Femur (tissue), 1 donor: ENCODE results near the gene CNIH3.
"Not testable (repeated sequence)": the region's sequence is repeated elsewhere in the genome, so short reads cannot be mapped to it uniquely, and the experiment has no call there.

ENCODE experiments used
- DNase-seq: peaks from one replicate; pipeline ENCODE4 v3.0.0-alpha.2; 2017

The CNIH3 gene

DNA sequence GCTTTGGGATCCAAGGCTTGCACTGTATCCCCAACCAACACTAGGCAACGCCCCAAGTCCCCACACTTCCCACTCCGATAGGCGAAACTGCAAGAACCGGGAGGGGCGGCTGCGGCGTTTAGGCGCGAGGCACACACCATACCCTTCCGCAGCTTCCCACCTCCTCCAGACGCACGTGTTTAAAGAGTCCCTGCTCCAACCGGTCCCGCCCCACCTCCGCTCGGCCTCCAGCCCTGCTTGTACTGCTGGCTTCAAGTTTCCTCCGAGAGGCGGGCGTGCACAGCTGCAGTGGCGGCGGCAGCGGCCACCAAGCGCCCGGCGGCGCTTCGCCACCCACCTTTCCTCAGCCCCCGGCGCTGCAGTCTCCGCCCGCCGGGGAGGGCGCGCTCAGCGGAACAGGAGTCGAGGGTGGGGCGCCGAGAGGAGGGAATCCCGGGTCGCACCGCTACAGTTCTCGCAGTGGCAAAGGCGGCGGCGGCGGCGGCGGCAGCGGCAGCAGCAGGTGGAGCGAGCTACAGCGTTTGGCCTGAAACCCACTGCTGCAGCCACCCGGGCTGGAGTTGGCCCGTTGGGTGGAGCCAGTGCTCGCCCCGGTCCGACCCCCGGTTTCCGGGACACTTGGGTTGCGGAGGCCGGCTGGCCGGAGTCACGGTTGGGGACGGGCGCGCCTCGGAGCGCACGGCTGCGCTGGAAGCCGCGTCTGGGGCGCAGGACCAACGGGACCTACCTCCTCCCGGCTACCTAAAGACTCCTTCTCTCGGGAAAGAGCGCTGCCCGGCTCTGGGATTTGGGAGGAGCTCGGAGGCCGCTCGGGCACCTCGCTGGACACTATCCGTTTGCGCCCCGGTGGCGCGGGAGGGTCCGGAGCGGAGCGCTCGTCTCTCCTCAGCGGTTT is at the start of gene CNIH3:
CNIH3 (plus strand) TSS at position 457 of the 895 bp plus-strand sequence. CDS start 858 bp downstream, outside the sequence.
- DNase-seq, result peak; percentile 64

DNA sequence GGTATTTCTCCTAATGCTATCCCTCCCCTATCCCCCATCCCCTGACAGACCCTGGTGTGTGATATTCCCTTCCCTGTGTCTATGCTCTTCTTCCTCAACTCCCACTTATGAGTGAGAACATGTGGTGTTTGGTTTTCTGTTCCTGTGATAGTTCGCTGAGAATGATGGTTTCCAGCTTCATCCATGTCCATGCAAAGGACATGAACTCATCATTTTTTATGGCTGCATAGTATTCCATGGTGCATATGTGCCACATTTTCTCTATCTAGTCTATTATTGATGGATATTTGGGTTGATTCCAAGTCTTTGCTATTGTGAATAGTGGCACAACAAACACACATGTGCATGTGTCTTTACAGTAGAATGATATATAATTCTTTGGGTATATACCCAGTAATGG is 49.6 kb upstream of the CNIH3 start:
- DNase-seq, result not testable (repeated sequence)

DNA sequence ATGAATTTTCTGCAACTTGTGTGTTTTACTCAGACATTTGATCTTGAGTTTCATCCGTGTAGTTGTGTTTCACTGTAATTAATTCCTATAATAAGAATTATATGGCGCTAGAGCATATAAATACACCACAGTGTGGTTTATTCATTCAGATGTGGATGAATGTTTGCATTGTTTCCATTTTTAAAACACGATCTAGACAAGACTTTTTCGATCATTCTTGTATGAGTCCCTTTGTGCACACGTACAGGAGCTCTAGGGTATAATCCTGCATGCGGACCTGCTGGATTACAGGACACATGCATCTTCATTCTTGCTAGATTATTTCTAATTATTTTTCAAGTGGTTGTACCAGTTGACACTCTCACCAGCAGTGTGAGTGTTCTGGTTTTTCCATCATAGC is 46.8 kb upstream of the CNIH3 start:
- DNase-seq, result no peak

DNA sequence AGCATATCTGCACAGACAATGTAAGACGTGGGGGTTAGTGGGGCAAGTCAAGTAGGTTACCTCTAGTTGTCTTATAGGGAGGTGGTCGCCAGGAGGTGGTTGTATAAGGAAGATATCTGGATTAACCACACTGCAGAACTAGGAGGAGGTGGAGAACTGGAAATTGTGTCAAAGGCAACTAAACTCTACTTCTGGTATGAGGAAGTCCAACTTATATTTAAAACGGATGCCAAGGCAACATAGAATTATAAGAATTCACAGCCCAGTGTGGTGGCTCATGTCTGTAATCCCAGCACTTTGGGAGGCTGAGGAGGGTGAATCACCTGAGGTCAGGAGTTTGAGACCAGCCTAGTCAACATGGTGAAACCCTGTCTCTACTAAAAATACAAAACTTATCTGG is 44.1 kb upstream of the CNIH3 start:
- DNase-seq, result not testable (repeated sequence)

DNA sequence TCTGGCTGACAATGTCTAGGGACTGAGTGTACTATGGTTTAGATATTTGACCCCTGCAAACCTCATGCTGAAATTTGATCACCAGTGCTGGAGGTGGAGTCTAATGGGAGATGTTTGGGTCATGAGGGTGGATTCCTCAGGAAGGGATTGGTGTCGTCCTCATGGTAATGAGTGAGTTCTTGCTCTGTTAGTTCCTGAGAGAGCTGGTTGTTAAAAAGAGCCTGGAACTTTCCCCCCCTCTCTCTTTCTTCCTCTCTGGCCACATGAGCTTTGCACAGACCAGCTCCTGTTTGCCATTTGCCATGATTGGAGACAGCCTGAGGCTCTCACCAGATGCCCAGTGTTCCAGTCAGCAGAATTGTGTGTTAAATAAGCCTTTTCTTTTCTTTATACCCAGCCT is 36.6 kb upstream of the CNIH3 start:
- DNase-seq, result no peak

DNA sequence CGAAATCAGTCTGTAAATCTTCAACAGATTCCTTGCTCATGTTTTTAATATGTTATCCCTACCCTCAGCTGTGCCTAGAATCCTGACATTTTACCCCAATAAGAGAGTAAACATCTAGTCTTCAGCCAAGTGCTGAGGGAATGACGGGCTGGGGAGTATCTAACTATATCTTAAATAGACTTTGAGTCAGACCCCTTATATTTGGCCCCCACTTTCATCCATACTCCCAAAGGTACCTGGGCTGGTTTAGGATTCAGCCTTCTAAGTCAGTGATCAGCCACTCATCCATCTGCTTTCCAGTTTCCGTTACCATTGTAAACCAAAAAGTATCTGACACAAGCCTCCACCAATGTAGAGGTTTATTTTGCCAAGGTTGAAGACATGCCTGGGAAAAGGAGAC is 36.1 kb upstream of the CNIH3 start:
- DNase-seq, result no peak

DNA sequence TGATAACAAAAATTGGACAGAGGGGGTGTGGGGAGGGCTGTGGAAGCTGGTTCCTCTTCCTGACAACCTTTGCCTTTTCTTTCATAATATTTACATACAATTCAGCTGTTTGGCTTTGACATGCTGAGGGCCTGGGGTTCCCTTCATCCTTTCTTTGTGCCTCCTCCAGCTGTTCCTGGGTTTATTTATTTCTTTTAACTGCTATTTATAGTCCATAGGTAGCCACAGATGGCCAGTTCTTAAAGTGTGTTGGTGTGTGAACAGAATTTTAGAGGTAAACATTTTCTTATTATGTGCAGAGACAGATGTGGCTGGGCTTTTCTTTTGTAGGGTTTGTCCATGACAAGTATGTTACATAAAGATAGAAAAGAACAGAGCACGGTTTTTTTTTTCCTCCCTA is 34.1 kb upstream of the CNIH3 start:
- DNase-seq, result no peak

DNA sequence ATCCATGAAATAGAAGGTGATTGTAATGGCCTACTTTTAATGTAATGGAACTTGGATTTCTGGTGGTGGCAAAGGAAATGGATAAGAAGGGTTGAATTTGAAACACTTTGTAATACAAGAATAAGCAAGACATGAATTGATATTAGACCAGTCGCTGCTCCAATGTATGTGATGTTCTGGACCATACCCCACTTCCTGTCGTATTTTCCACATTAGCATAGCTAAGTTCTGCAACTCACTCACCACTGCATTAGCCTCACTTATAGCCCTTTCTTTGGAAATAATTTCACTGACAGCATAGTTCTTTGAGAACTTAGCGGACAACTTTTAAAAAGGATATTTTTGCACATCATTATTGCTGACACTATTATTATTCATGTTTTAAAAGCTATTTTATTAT is 32.3 kb upstream of the CNIH3 start:
- DNase-seq, result no peak

DNA sequence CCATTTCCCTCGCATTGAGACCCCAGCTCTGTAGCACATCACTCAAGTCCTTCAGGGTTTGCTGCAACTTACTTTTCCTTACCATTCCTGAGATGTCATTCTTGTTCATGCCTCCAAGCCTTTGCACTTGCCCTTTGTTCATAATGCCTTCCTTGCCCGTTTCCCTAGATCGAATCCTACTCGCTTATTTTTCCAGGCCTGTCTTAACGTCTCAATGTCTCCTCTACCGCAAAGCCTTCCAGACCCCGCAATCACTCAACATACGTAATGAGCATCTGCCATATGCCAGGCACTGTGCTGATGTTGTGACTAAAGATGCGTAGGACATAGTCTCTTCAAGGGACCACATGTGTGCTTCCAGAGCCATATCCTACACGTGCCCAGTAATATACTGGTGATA is 31.1 kb upstream of the CNIH3 start:
- DNase-seq, result no peak

DNA sequence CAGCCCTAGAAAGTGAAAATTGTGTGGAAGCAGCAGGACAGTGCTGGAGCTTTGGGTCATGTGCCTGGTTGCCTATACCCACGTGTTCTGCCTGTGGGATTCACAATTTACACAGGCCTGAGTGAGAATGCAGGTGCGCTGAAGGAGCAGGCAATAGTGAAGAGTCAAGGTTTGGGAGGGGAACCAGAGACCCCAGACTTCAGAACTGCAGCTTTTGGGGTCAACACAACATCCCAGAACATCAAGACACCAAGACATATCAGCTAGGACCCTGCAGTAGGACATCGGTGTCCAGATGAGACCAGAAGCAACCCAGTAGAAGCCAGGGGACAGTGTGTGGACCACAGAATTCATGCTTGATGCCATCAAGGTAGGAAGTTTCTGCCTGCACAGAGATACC is 29.1 kb upstream of the CNIH3 start:
- no peak for DNase-seq

DNA sequence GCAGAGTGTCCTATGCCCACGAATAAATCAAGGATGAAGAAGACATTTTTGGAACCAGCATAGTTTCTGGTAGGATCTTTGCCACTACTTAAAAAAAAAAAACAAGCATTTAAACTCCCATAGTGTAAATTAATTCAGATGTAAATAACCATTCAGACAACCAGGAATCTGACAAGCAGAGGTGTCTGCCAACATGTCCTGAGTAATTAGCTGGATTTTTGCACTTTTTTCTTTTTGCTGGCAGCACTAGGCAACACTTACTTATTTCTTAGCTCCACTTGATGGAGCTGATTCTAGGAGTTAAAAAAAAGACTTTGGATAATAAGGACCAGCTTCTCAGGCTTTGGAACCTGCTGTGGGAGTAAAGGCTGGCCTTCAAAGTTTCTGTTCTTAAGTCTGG is 27.6 kb upstream of the CNIH3 start:
- DNase-seq, result no peak

DNA sequence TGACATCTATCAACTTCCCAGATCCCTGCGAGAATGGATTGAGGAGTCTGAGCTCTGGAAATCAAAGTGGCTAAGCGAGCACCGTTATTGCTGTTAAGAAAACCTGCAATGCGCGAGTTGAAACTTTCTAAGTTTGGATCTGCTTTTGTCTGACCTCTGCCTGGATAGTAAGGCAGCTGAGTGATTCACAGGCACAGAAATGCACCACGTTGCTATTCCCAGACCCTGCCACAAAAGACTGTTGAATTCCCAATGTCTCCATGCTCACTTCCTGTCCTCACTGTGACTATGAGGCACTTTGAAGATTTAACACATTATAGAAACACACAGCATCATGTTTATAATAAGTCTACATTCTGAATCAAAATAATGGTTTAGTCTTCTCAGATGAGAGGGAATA is 27.1 kb upstream of the CNIH3 start:
- DNase-seq, result no peak

DNA sequence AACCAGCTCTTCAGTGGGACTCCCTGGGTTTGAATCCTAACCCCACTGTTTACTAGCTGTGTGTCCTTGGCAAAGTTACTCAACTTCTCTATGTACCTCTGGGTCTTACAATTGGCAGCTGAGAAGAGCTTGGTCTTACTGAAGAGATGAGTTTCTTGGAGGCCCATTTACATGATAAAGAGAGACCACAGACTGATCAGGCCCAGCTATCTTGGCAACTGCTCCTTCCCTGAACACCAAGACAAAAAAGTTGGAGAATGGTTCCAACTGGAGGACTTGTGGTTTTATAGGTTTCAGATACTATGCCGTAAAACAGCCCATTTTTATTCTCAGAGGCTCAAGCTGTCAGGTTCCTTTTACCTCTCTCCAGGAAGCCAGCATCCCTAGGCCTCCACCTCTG is 24.8 kb upstream of the CNIH3 start:
- DNase-seq, result no peak

DNA sequence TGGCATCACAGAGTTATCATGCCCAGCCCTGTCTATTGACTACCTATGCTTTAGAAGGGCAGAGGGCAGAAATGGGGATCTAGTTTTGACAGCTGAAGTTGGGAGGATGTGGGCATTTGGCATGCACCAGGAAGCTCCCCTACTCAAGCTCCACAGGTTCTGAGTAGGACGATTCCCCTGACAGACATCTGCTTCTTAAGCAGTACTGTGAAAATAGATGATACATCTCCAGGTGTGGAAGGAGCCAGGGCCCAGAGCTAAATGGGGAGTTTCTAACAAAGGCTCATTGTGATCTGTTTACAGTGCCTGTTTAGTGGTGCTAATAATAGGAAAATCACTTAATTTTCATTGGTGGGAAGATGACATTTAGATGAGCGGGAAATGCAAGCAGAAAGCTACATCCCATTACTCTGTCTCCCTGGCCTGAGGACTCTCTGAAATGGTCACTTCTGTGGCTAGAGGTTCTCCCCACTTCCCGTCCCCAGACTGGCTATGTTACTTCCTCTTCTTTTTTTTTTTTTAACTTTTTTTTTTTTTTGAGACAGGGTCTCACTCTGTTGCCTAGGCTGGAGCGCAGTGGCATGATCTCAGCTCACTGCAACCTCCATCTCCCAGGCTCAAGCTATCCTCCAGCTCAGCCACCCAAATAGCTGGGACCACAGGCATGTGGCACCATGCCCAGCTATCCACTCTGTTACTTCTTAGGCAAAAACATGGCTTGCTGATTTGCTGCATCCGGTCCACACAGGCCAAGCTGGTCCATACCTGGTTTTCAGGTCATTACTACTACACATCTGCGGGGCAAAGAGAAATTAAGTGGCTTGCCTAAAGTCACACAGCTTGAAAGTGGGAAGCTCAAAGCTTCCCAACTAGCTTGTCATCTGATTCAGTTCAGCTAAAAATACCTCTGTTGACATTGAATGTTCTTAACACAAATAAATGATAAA is 23.2 kb upstream of the CNIH3 start:
- DNase-seq, result peak; percentile 73

DNA sequence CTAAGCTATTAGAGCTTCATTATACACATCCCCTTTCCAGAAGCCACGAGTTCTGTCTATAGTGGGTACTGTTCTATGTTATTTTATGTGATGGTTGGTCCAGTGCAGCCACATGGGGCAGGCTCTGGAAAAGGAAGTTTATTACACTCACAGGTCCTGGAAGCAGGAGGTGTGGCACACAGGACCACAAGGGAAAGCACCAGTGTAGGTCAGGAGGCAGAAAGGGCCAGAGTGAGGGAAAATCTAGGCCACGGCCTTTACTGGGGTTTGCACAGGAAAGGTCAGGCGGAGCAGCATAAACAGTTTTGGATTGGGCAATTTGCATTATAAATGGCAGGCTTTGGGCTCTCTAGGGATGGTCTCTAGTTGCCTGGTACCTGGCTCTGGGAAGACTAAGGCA is 21.8 kb upstream of the CNIH3 start:
- no peak for DNase-seq

DNA sequence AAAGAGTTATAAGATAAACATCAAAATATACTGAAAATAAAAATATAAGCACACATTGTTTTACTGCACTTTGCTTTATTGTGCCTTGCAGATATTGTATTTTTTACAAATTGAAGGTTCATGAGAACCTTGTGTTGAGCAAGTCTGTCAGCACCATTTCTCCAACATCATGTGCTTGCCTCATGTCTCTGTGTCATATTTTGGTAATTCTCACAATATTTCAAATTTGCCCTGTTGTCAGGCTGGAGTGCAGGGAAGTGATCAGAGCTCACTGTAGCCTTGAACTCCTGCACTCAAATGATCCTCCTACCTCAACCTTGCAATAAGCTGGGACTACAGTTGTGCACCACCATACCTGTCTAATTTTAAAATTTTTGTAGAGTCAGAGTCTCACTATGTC is 21.3 kb upstream of the CNIH3 start:
- no peak for DNase-seq

DNA sequence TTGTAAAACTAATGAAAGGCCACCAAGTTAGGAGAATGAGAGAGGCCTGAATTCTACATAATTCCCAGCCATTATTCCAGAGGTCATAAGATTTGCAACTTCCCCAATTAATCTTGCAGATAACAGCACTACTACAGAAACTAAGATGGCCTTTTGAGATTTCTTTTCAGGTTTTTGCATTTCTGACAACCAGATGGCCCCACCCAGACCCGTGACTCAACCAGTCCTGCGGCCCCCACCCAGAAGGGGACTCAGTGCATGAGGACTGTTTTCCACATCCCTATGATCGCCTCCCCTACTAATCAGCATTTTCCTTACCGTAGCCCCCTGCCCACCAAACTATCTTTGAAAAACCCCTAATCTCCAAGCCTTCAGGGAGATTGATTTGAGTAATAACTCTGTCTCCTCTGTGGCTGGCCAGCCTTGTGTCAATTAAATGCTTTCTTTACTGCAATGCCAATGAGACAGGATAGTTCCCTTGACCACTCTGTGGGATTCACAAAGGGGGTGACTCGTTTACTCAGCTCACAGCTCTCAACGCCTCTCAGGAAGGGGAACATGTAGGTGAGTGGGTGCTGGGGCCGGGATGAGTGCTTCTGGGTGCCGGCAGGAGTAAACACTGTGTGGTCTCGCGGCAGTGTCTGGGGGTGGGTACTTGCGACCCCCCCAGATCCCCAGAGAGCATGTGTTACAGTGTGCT is 10.5 kb upstream of the CNIH3 start:
- no peak for DNase-seq

DNA sequence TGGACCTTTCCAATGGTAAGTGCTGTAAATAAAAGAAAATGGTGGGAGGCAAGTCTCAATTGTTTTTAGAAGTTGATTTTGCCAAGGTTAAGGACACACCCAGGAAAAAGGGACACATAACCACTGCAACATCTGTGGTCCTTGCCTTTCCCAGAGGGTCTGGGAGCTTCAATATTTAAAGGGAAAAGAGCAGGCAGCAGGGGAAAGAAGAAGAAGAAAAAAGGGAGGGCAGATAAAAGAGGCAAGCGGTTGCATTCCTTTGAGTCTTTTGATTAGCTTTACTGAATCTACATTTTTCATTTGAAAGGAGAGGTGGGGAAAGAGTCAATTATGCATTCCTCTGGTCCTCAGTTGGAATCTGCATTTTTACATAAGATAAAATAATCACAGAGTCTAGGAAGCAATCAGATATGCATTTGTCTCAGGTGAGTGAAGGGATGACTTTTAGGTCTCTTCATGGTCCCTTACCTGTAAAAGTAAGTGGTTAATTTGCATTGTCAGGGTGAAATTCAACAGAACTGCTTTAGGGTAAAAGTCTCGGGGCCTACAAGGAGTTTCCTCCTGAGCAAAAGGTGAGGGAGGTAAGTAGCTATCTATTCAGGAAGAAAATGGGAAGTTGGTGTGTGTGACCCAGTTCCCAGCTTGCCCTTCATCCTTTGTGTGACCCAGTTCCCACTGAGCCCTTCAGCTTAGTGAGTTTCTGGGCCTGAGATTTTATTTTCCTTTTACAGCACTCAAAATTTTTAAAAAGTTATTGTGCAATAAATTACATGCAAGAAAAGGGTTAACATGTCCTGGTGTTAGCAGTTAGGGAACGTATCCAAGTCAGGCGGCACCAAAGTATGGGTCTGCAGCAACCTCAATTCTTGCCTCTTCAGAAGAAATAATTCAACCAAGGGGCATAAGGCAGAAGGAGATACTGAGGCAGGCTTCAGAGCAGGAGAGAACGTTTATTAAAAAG is 8.6 kb upstream of the CNIH3 start:
- DNase-seq, result no peak

DNA sequence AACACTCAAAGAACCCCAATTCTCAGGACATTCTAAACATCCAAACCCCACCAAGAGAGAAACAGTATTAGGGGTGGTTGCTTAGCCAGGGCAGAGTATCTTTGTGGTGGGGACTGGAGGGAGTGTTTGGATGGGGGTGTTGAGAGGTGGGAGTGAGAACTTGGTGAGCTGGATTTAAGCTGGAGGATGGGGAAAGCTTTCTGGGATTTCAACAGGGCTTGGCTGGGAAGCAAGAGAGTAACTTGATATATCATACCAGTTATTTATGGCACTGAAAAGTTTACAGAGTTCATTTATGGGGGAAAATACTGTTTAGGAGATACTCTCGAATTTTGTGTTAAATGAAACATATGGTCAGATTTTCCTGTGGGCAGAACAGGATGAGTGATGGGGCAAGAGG is 6.8 kb upstream of the CNIH3 start:
- DNase-seq, result no peak

DNA sequence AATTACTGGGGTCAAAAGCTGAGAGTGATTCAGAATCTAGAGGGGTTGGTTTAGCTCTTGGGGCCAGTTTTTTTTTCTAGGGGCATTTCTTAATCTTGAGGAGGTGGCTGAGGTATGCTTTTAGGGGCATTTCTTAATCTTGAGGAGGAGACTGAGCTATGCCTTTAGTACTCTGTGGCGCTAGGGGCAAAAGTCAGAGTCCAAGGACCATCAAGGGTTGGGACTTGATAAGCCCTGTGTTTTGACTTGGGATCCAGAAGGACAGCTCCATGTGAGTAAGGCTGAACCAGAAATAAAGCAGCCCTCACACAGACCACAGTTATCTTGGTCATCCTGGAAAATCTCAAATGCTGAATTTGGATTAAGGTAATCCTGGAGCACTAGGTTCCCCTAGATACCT is 3.9 kb upstream of the CNIH3 start:
- no peak for DNase-seq

DNA sequence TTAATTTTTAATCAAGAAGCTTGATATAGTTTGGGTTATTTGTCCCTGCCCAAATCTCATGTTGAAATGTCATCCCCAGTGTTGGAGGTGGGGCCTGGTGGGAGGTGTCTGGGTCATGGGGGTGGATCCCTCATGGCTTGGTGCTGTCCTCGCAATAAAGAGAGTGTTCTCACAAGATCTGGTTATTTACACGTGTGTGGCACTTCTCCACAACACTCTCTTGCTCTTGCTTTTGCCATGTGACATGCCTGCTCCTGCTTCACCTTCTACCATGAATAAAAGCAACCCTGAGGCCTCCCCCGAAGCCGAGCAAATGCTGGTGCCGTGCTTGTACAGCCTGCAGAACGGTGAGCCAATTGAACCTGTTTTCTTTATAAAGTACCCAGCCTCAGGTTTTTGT is 2.6 kb upstream of the CNIH3 start:
- no peak for DNase-seq
